Activated CD8-positive, alpha-beta T cell treated with anti-CD3 and anti-CD28 coated beads for 36 hours (primary cell): ENCODE data around the gene BBS5. TPM values are rescaled to one million over a fixed set of nuclear protein-coding genes. Genes with fewer than 3 reads are reported as not detected.
"Not testable (repeated sequence)": the region's sequence is repeated elsewhere in the genome, so short reads cannot be mapped to it uniquely, and the experiment has no call there.

Source experiments
- ATAC-seq: fragments of 200-7000 bp; cut with Tn5 transposase; one replicate; pipeline ENCODE4 v1.10.0; 2021; ENCODE audit warnings: mild to moderate bottlenecking, moderate library complexity
- CTCF ChIA-PET: fragments of 350-600 bp; sonication (Branson Sonifier 250); formaldehyde crosslinking; loops from one replicate; lab custom pipeline; 2021; ENCODE audit warnings: antibody characterized with exemption; lab: Charles Lee
- POLR2A ChIA-PET: fragments of 350-600 bp; sonication (Branson Sonifier 250); formaldehyde crosslinking; loops from one replicate; lab custom pipeline; 2021; ENCODE audit warnings: antibody characterized with exemption; lab: Charles Lee
- DNase-seq: peaks from one replicate; pipeline ENCODE4 v3.0.0-alpha.2; 2020
- H3K27ac Mint-ChIP-seq: one replicate; pipeline ENCODE4 v1.8.0; 2021; ENCODE audit warnings: mild to moderate bottlenecking, mixed read lengths
- H3K27me3 Mint-ChIP-seq: one replicate; pipeline ENCODE4 v1.8.0; 2021; ENCODE audit warnings: mixed read lengths
- H3K36me3 Mint-ChIP-seq: one replicate; pipeline ENCODE4 v1.8.0; 2021; ENCODE audit warnings: low read depth, mixed read lengths
- H3K4me1 Mint-ChIP-seq: one replicate; pipeline ENCODE4 v1.8.0; 2021; ENCODE audit warnings: low read depth, mixed read lengths
- H3K4me3 Mint-ChIP-seq: one replicate; pipeline ENCODE4 v1.8.0; 2021; ENCODE audit warnings: mild to moderate bottlenecking, moderate library complexity, mixed read lengths
- H3K9me3 Mint-ChIP-seq: one replicate; pipeline ENCODE4 v1.8.0; 2021; ENCODE audit warnings: mixed read lengths
- CTCF ChIP-seq: fragments of 200-600 bp; IDR thresholded peaks from one replicate; pipeline ENCODE4 v1.8.0; 2022; ENCODE audit warnings: antibody characterized with exemption, mild to moderate bottlenecking
- intact Hi-C: fragments of 100-400 bp; cut with micrococcal nuclease; formaldehyde crosslinking; loops from one replicate; pipeline ENCODE4 v1.10.0; 2022
- total RNA-seq, 2 experiments: library from RNA; stranded (reverse); gene quantifications; one replicate each; pipeline ENCODE4 v1.2.3, GENCODE V29; 2021

BBS5 gene
- total RNA-seq, 2 experiments from 2014 or later = 2.6 to 3.2 TPM

GRCh38 chr2:169513094-169513493 lies 33.8 kb downstream of the BBS5 start:
- no peaks in the 10 kb centered on the region for H3K36me3 Mint-ChIP-seq
- H3K9me3 Mint-ChIP-seq = no peaks in the 10 kb centered on the region
- H3K27me3 Mint-ChIP-seq = no peaks in the 10 kb centered on the region
- intact Hi-C loops = no loop called here
- CTCF ChIA-PET = no interaction called here
- peaks cover under 1% of the 10 kb centered on the region for H3K4me1 Mint-ChIP-seq
- no peak overlapping the region for H3K27ac Mint-ChIP-seq
- H3K4me3 Mint-ChIP-seq = no peak overlapping the region
- TF ChIP-seq CTCF = no peak
- POLR2A ChIA-PET = no interaction called here
- ATAC-seq (no peak), DNase-seq (no peak)

- H3K27me3 Mint-ChIP-seq = no peaks in the 10 kb centered on the region
- no peaks in the 10 kb centered on the region for H3K9me3 Mint-ChIP-seq
- ChIA-PET CTCF (no interaction called here), POLR2A (no interaction called here)
- no peaks in the 10 kb centered on the region for H3K4me1 Mint-ChIP-seq
- no peak overlapping the region for H3K27ac Mint-ChIP-seq
- no peaks in the 10 kb centered on the region for H3K36me3 Mint-ChIP-seq
- no peak for TF ChIP-seq CTCF
- DNase-seq (no peak), ATAC-seq (no peak)
- no peak overlapping the region for H3K4me3 Mint-ChIP-seq
- intact Hi-C loops = no loop called here
Measured at GRCh38 chr2:169513926-169514325, 34.6 kb downstream of the BBS5 start.

- intact Hi-C loops, DNase-seq, H3K27me3 Mint-ChIP-seq, CTCF ChIA-PET, H3K4me3 Mint-ChIP-seq, H3K4me1 Mint-ChIP-seq, H3K9me3 Mint-ChIP-seq, H3K36me3 Mint-ChIP-seq, ATAC-seq, POLR2A ChIA-PET, H3K27ac Mint-ChIP-seq: not testable (repeated sequence)
Measured at GRCh38 chr2:169514758-169515157, 35.5 kb downstream of the BBS5 start.

GRCh38 chr2:169516488-169516995 lies 37.2 kb downstream of the BBS5 start:
- H3K9me3 Mint-ChIP-seq, H3K4me1 Mint-ChIP-seq, H3K27me3 Mint-ChIP-seq, ATAC-seq, H3K27ac Mint-ChIP-seq, H3K36me3 Mint-ChIP-seq, DNase-seq, H3K4me3 Mint-ChIP-seq, intact Hi-C loops: not testable (repeated sequence)
- CTCF ChIA-PET = interaction anchor here (1.4 kb wide), 1 partner anchor 11 kb away, joined by 4 read pairs; no protein-coding TSS in a partner anchor
- POLR2A ChIA-PET = interaction anchor here (0.8 kb wide), 1 partner anchor 19 kb away, joined by 3 read pairs; no protein-coding TSS in a partner anchor

GRCh38 chr2:169520896-169521295 lies 41.6 kb downstream of the BBS5 start:
- no peaks in the 10 kb centered on the region for H3K9me3 Mint-ChIP-seq
- no peak overlapping the region for H3K4me3 Mint-ChIP-seq
- H3K27ac Mint-ChIP-seq = no peak overlapping the region
- CTCF ChIA-PET = interaction anchor here (2.1 kb wide), 1 partner anchor 42 kb away, joined by 6 read pairs; the partner anchor contains the start of gene BBS5
- TF ChIP-seq CTCF = no peak
- intact Hi-C loops = no loop called here
- no peaks in the 10 kb centered on the region for H3K27me3 Mint-ChIP-seq
- no peaks in the 10 kb centered on the region for H3K4me1 Mint-ChIP-seq
- no peak for ATAC-seq
- H3K36me3 Mint-ChIP-seq = no peaks in the 10 kb centered on the region
- DNase-seq = no peak
- POLR2A ChIA-PET = interaction anchor here (0.7 to 1.1 kb wide), 2 partner anchors 22 to 42 kb away, joined by 3 to 4 read pairs; no protein-coding TSS in a partner anchor

DNA sequence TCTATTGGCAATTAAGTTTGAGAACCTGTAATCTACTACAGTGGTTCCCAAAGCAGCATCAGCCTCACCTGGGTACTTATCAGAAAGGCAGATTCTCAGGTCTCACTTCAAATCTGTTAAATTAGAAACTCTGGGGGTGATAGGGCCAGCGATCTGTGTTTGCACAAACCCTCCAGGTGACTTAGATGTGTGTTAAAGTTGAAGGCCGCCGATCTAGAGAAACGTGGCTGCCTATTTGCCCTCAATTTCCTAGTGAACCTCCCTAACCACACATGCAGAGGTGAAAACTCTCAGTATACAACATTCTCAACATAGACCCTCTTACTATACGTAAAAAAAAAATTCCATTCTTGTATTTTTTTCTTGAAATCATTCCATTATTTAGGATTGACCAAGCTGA lies 44.4 kb downstream of the BBS5 start:
- TF ChIP-seq CTCF = no peak
- H3K36me3 Mint-ChIP-seq = no peaks in the 10 kb centered on the region
- no peaks in the 10 kb centered on the region for H3K27me3 Mint-ChIP-seq
- CTCF ChIA-PET = no interaction called here
- POLR2A ChIA-PET = interaction anchor here (0.6 kb wide), 1 partner anchor 180 kb away, joined by 4 read pairs; no protein-coding TSS in a partner anchor
- no peaks in the 10 kb centered on the region for H3K4me1 Mint-ChIP-seq
- no peaks in the 10 kb centered on the region for H3K9me3 Mint-ChIP-seq
- ATAC-seq = no peak
- no peak for DNase-seq
- H3K4me3 Mint-ChIP-seq = no peak overlapping the region
- intact Hi-C loops = no loop called here
- no peak overlapping the region for H3K27ac Mint-ChIP-seq
